GM06990 (cell line): ENCODE data around the gene AKAP13.
"Not testable (repeated sequence)": the region's sequence is repeated elsewhere in the genome, so short reads cannot be mapped to it uniquely, and the experiment has no call there.

Source experiments
- DNase-seq: peaks from one replicate; pipeline ENCODE4 v3.0.0-alpha.2; 2011; ENCODE audit not compliant: insufficient read length; ENCODE audit errors: extremely low read depth
- H3K27me3 ChIP-seq: replicated peaks from 2 replicates; pipeline ENCODE4 v1.6.0; 2011; ENCODE audit warnings: low read length; ENCODE audit not compliant: control insufficient read depth, insufficient read depth
- H3K36me3 ChIP-seq: 2 replicates; pipeline ENCODE4 v1.5.1; 2011; ENCODE audit warnings: low read length; ENCODE audit not compliant: control insufficient read depth, insufficient read depth
- H3K4me3 ChIP-seq: replicated peaks from 2 replicates; pipeline ENCODE4 v1.5.1; 2011; ENCODE audit warnings: low read depth, mild to moderate bottlenecking, control low read depth, low read length
- TF ChIP-seq, protein P1 (sequence below): IDR thresholded peaks from 2 replicates; pipeline ENCODE4 v1.5.1; 2011; ENCODE audit warnings: low read length, control low read depth, mild to moderate bottlenecking, inconsistent platforms; ENCODE audit not compliant: insufficient read depth, poor library complexity, severe bottlenecking

The AKAP13 gene

DNA sequence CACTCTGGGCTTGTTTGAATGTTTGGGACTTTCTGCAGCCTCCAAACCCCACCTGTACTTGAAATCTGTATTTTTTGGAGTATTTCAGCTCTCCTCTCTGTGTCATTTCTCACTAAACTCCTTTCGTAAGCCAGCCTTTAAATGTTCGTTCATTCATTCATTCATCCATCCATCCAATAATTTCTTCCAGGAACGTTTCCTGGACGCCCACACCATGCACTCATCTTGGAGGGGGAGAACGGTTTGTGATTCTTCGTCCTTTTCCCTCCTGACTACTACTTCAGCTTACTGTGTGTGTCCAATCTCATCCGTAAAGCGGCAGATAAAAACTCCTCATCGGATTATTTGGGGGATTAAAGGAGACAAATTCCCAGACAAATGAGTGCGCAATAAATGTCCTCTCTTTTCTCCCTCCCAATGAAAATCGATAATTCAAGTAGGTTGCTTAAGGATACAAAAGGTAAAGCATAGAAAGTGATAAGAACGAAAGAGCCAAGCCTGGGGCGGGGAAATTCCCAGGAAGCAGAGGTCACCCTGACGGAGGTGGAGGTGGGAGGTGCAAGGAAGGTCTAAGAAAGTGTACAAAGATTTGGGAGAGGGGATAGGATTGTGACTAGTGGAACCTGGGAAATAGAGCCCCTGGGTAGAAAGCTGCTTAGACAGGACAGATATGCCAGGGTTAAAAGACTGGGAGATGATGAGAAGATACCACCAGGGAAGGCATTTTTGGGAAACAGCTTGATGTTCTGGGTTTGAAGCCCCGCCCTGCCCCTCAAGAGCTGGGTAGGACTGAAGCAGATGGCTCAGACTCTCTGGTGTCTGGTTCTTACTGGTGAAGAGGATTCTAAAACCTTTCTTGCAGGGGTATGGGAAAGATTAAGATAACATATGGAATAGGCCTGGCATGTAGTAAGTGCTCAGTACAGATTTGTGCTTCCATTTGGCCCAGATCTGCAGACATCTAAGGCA lies 415.2 kb downstream of the AKAP13 start:
- no peaks in the 10 kb centered on the region for H3K27me3 ChIP-seq
- TF ChIP-seq, protein P1, sequence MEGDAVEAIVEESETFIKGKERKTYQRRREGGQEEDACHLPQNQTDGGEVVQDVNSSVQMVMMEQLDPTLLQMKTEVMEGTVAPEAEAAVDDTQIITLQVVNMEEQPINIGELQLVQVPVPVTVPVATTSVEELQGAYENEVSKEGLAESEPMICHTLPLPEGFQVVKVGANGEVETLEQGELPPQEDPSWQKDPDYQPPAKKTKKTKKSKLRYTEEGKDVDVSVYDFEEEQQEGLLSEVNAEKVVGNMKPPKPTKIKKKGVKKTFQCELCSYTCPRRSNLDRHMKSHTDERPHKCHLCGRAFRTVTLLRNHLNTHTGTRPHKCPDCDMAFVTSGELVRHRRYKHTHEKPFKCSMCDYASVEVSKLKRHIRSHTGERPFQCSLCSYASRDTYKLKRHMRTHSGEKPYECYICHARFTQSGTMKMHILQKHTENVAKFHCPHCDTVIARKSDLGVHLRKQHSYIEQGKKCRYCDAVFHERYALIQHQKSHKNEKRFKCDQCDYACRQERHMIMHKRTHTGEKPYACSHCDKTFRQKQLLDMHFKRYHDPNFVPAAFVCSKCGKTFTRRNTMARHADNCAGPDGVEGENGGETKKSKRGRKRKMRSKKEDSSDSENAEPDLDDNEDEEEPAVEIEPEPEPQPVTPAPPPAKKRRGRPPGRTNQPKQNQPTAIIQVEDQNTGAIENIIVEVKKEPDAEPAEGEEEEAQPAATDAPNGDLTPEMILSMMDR: no peak
- H3K36me3 ChIP-seq: no peaks in the 10 kb centered on the region
- H3K4me3 ChIP-seq: peak overlapping the region; percentile 65
- no peak for DNase-seq

DNA sequence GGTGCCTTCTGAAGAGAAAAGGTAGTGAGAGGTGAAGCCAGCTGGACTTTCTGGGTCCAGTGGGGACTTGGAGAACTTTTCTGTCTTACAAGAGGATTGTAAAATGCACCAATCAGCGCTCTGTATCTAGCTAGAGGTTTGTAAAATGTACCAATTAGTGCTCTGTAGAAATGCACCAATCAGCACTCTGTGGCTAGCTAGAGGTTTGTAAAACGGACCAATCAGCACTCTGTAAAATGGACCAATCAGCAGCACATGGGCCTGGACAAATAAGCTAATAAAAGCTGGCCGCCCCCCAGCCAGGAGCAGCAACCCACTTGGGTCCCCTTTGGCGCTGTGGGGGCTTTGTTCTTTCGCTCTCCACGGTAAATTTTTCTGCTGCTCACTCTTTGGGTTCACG lies 416.0 kb downstream of the AKAP13 start:
- DNase-seq: not testable (repeated sequence)

More for the DNA sequence above, 416.0 kb downstream of the AKAP13 start:
- not testable (repeated sequence) for H3K36me3 ChIP-seq, H3K27me3 ChIP-seq, H3K4me3 ChIP-seq
